Endodermal cell (in vitro differentiated cells): ENCODE results near the gene EFNB2. TPM values are rescaled to one million over a fixed set of nuclear protein-coding genes. Genes with fewer than 3 reads are reported as not detected.

Experiments used
- DNase-seq: peaks from one replicate; pipeline ENCODE4 v3.0.0-alpha.2; 2017
- H3K27ac ChIP-seq: 2 replicates; pipeline ENCODE4 v1.5.1; 2013; ENCODE audit warnings: mild to moderate bottlenecking, low read depth, low read length, moderate library complexity
- H3K27me3 ChIP-seq: 2 replicates; pipeline ENCODE4 v1.6.1; 2013; ENCODE audit warnings: mild to moderate bottlenecking, low read length, moderate library complexity; ENCODE audit not compliant: insufficient read depth, control insufficient read depth, poor library complexity, severe bottlenecking
- H3K36me3 ChIP-seq: 2 replicates; pipeline ENCODE4 v1.7.0; 2013; ENCODE audit warnings: mild to moderate bottlenecking, low read length, moderate library complexity; ENCODE audit not compliant: control insufficient read depth, insufficient read depth
- H3K4me1 ChIP-seq: one replicate; pipeline ENCODE4 v1.7.0; 2013; ENCODE audit warnings: low read length; ENCODE audit not compliant: control insufficient read depth, insufficient read depth
- H3K4me3 ChIP-seq: 2 replicates; pipeline ENCODE4 v1.5.1; 2013; ENCODE audit warnings: mild to moderate bottlenecking, low read length, moderate library complexity
- H3K9ac ChIP-seq: 2 replicates; pipeline ENCODE4 v1.6.1; 2013; ENCODE audit warnings: mild to moderate bottlenecking, low read length, moderate library complexity; ENCODE audit not compliant: poor library complexity, severe bottlenecking; ENCODE audit errors: extremely low read depth
- H3K9me3 ChIP-seq: 2 replicates; pipeline ENCODE4 v1.6.1; 2013; ENCODE audit warnings: mild to moderate bottlenecking, low read length, moderate library complexity; ENCODE audit not compliant: control insufficient read depth
- H3K27ac Mint-ChIP-seq: 2 replicates; pipeline ENCODE4 v1.8.0; 2020; ENCODE audit warnings: mixed read lengths
- H3K27me3 Mint-ChIP-seq: 2 replicates; pipeline ENCODE4 v1.8.0; 2021; ENCODE audit warnings: mild to moderate bottlenecking, mixed read lengths; ENCODE audit not compliant: insufficient read depth
- H3K36me3 Mint-ChIP-seq: 2 replicates; pipeline ENCODE4 v1.8.0; 2020; ENCODE audit warnings: low read depth, mixed read lengths
- H3K4me1 Mint-ChIP-seq: 2 replicates; pipeline ENCODE4 v1.8.0; 2020; ENCODE audit warnings: mixed read lengths
- H3K4me3 Mint-ChIP-seq: 2 replicates; pipeline ENCODE4 v1.8.0; 2020; ENCODE audit warnings: mild to moderate bottlenecking, moderate library complexity, mixed read lengths
- H3K9me3 Mint-ChIP-seq: 2 replicates; pipeline ENCODE4 v1.8.0; 2020; ENCODE audit warnings: mild to moderate bottlenecking, mixed read lengths
- WGBS, 2 experiments: methylation state at CpG; one replicate each; pipeline versions ENCODE4 v1.1.5 to v1.1.7; 2013; ENCODE audit warnings: missing lambda C conversion rate in 2 of 2, mixed read lengths in 1 of 2; ENCODE audit not compliant: insufficient coverage in 1 of 2, insufficient read length in 1 of 2; 5-methylcytosine and 5-hydroxymethylcytosine counted together
- total RNA-seq, 2 donors: library from RNA; stranded (reverse); fragmentation: NEBNext Ultra II Directional in 1 of 2; extraction: Animal tissue kit (Norgen Biotek cat#: 25700) in 1 of 2; gene quantifications; 2 replicates in 1 of 2; 3 replicates in 1 of 2; pipeline ENCODE4 v1.2.1, GENCODE V29; 2021
- TF ChIP-seq, protein P1 (sequence below): fragments of 200-600 bp; sonication (generic); conservative IDR thresholded peaks from 2 replicates; pipeline ENCODE4 v1.5.0; 2021; ENCODE audit warnings: antibody characterized with exemption, mild to moderate bottlenecking

EFNB2 gene
- total RNA-seq, 2 donors from 2014 or later: 0.84 to 3.1 TPM

DNA sequence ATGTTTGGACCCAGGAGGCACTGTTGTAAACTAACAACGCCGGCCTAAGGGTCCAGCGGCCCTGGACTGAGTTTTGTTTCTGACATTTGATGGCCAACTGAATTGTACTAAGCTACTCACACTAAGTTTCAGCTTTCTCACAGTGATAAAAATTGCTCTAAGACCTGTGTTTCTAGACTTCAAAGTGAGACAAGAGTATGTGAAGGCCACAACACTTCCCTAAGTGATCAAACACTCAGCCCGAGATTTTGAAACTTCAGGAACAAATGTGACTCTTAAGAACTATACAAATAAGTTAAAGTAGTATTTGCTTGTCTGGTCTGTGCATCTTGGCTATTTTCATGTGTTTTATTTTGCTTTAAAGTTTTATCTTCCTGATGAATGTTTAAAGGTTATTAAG, 30.2 kb downstream of the EFNB2 start:
- no peak overlapping the region for H3K4me3 Mint-ChIP-seq
- no peaks in the 10 kb centered on the region for H3K27me3 ChIP-seq
- no peak for DNase-seq
- TF ChIP-seq, protein P1, sequence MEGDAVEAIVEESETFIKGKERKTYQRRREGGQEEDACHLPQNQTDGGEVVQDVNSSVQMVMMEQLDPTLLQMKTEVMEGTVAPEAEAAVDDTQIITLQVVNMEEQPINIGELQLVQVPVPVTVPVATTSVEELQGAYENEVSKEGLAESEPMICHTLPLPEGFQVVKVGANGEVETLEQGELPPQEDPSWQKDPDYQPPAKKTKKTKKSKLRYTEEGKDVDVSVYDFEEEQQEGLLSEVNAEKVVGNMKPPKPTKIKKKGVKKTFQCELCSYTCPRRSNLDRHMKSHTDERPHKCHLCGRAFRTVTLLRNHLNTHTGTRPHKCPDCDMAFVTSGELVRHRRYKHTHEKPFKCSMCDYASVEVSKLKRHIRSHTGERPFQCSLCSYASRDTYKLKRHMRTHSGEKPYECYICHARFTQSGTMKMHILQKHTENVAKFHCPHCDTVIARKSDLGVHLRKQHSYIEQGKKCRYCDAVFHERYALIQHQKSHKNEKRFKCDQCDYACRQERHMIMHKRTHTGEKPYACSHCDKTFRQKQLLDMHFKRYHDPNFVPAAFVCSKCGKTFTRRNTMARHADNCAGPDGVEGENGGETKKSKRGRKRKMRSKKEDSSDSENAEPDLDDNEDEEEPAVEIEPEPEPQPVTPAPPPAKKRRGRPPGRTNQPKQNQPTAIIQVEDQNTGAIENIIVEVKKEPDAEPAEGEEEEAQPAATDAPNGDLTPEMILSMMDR: no peak
- H3K27me3 Mint-ChIP-seq: no peaks in the 10 kb centered on the region
- no peak overlapping the region for H3K27ac ChIP-seq
- peaks cover 1% of the 10 kb centered on the region for H3K36me3 ChIP-seq
- no peak overlapping the region for H3K9ac ChIP-seq
- H3K9me3 ChIP-seq: no peaks in the 10 kb centered on the region
- H3K27ac Mint-ChIP-seq: no peak overlapping the region
- no peak overlapping the region for H3K4me3 ChIP-seq
- no peaks in the 10 kb centered on the region for H3K9me3 Mint-ChIP-seq
- peaks cover 14% of the 10 kb centered on the region for H3K4me1 Mint-ChIP-seq
- WGBS, 2 experiments: 100% methylated on average over 4 of the region's 4 CpGs
- peaks cover 2% of the 10 kb centered on the region for H3K4me1 ChIP-seq
- no peaks in the 10 kb centered on the region for H3K36me3 Mint-ChIP-seq

DNA sequence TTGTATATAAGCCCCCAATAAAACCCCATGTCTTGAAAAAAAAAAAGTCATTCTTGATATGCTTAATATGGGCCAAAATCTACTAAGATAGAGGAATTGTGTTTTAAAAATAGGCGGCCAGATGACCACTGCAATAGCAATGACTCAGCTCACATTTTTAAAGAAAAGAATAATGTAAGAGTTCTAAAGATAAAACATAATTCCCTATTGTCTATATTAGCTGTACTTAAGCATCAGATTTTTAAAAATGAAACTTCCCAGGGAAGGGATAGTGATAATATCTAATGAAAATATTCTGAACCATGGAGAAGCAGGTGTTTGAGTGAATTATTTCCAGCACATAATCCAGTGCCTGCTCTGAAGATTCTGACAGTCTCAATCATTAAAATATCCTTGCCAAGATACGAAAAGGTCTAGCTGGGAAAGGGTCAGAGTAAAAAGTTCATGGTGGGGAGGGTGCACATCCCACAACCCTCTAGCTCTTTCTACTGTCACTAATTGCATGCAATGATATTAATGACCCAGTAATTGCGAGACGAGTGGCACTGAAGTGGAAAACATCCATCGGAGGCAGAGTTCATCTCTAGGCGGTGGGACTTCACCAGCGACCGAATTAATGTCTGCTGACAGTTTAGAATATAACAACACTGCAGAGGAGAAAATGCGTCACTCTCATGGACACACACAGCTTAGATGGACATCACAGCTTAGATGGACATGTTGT, 31.6 kb downstream of the EFNB2 start:
- H3K36me3 Mint-ChIP-seq: no peaks in the 10 kb centered on the region
- no peak overlapping the region for H3K27ac ChIP-seq
- DNase-seq: no peak
- no peaks in the 10 kb centered on the region for H3K27me3 Mint-ChIP-seq
- 91 to 99% methylated on average over 7 to 8 of the region's 9 CpGs for WGBS, 2 experiments
- peaks cover 24% of the 10 kb centered on the region for H3K4me1 Mint-ChIP-seq
- H3K9ac ChIP-seq: no peak overlapping the region
- no peaks in the 10 kb centered on the region for H3K9me3 ChIP-seq
- no peaks in the 10 kb centered on the region for H3K27me3 ChIP-seq
- H3K36me3 ChIP-seq: no peaks in the 10 kb centered on the region
- H3K4me1 ChIP-seq: peaks cover 4% of the 10 kb centered on the region
- H3K27ac Mint-ChIP-seq: no peak overlapping the region
- no peak overlapping the region for H3K4me3 ChIP-seq
- TF ChIP-seq, protein P1: no peak
- no peaks in the 10 kb centered on the region for H3K9me3 Mint-ChIP-seq
- no peak overlapping the region for H3K4me3 Mint-ChIP-seq

DNA sequence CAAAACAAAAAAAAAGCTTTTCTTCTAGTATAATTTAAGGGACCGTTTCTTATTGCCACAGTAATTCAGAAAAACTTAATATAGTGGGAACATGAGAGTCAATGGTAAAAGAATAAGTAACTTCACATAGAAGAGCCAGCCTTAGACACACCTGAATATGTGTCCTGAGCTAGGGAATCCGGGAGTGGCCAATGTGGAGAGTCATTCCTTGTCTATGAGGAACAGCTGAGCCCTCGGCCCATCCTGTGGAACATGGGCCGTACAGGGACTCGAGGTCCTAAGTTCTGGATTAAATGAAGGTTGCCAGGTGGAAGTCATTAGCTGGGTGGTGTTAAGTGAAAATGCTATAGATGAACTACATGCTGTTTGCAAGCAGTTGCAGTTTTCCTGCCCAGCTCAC, 32.2 kb downstream of the EFNB2 start:
- Mint-ChIP-seq H3K9me3 (no peaks in the 10 kb centered on the region), H3K36me3 (no peaks in the 10 kb centered on the region), H3K27ac (no peak overlapping the region), H3K27me3 (no peaks in the 10 kb centered on the region), H3K4me3 (no peak overlapping the region), H3K4me1 (peaks cover 28% of the 10 kb centered on the region)
- no peak overlapping the region for H3K27ac ChIP-seq
- H3K9ac ChIP-seq: no peak overlapping the region
- H3K9me3 ChIP-seq: no peaks in the 10 kb centered on the region
- H3K27me3 ChIP-seq: no peaks in the 10 kb centered on the region
- DNase-seq: no peak
- no peaks in the 10 kb centered on the region for H3K36me3 ChIP-seq
- H3K4me3 ChIP-seq: no peak overlapping the region
- peaks cover 4% of the 10 kb centered on the region for H3K4me1 ChIP-seq
- 91 to 100% methylated on average over 3 to 5 of the region's 5 CpGs for WGBS, 2 experiments
- TF ChIP-seq, protein P1: no peak
